Measurements from ENCODE around the gene RNF13.

The RNF13 gene

GRCh38 chr3:149812606-149813366 lies at the start of gene RNF13:
RNF13 (plus strand) TSS chr3:149813215; CDS start chr3:149846027, 32,812 bp downstream.
- DNase-seq (ENCODE audit: low read depth in 2 of 2): peak; percentile 63 to 87

- no peak for DNase-seq (ENCODE audit: low read depth in 2 of 2)
These were observed 49.3 kb upstream of the RNF13 start for GRCh38 chr3:149763565-149764195.

GRCh38 chr3:149764302-149764701 lies 48.7 kb upstream of the RNF13 start:
- no peak for DNase-seq (ENCODE audit: low read depth in 2 of 2)

DNA sequence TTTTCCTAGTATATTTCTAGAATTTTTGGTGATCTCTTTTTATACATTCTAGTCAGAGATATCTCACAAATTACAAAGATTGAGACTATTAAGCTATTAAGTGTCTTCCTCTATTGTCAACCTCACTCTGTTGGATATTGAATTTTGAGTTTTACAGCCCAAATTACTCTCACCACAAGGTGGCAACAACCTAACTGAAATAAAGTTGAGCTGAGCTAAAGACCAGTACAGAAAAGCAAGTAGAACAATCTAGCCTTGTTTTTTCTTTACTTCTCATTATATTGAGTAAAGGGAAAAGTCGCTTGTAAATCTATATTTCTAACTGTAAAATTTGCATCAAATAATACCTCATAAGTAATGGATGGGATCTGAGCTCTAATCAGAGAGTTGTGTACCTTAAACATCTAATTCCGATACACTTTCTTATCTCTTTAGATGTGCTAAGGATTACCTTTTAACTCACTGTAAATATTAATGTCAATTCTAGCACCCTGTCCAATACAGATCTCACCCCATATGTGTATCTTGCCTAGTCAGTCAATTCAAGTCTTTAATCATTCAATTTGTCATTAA lies 47.2 kb upstream of the RNF13 start:
- DNase-seq (ENCODE audit: low read depth in 2 of 2): no peak

DNA sequence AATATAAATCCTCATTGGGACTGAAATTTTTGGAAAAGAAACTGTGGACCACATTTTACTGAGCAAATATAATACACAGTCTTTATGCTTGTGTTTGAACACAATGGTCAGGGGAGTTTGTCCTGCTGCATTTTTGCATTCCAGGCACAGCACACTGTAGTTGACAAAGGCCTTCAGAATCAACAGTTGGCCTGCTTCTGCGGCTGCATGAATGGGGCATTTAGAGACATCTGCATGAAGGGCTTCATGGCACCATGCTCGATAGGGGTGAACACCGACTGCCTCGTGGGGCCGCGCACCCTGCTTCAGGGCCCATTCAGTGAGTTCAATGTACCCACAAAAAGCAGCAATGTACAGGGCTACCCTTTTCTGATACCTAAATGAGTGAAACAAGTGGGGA lies 45.3 kb upstream of the RNF13 start:
- no peak for DNase-seq (ENCODE audit: low read depth in 2 of 2)

DNA sequence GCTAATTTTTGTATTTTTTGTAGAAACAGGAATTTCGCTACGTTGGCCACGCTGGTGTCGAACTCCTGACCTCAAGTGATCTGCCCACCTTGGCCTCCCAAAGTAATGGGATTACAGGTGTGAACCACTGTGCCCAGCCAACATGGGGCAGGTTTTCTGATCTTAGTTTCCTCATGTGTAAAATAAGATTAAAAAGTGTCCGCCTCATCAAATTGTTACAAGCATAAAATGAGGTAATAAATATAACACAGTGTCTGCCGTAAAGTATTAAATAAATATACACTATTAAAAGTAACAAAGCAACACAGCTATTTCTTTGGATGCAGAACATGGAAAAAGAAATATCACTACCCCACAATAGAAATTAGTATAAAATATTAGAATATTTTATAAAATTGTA lies 44.3 kb upstream of the RNF13 start:
- no peak for DNase-seq (ENCODE audit: low read depth in 2 of 2)

GRCh38 chr3:149770246-149770645 lies 42.8 kb upstream of the RNF13 start:
- DNase-seq (ENCODE audit: low read depth in 2 of 2): no peak

- DNase-seq (ENCODE audit: low read depth in 2 of 2): no peak
These were observed 41.3 kb upstream of the RNF13 start for GRCh38 chr3:149771652-149772271.

- no peak for DNase-seq (ENCODE audit: low read depth in 2 of 2)
These were observed 40.2 kb upstream of the RNF13 start for GRCh38 chr3:149772861-149773260.

DNA sequence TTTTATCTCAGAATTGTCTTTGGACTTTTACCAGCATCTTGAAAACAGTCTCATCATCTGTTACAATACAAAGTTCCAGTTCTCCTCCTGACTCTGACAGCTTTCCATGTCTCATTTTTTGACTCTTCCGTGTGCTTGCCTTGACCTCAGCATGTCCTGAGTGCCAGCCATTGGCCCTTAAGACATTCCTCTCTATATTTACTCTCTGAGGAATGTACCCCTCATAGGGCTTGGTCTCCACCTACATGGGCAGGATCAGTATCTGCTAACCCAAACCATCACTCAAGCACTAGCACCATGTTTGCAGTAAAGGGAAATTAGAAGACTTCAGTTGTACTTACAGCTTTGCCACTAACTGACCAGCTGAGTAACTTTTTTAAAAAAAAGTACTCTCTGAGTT lies 36.8 kb upstream of the RNF13 start:
- no peak for DNase-seq (ENCODE audit: low read depth in 2 of 2)

DNA sequence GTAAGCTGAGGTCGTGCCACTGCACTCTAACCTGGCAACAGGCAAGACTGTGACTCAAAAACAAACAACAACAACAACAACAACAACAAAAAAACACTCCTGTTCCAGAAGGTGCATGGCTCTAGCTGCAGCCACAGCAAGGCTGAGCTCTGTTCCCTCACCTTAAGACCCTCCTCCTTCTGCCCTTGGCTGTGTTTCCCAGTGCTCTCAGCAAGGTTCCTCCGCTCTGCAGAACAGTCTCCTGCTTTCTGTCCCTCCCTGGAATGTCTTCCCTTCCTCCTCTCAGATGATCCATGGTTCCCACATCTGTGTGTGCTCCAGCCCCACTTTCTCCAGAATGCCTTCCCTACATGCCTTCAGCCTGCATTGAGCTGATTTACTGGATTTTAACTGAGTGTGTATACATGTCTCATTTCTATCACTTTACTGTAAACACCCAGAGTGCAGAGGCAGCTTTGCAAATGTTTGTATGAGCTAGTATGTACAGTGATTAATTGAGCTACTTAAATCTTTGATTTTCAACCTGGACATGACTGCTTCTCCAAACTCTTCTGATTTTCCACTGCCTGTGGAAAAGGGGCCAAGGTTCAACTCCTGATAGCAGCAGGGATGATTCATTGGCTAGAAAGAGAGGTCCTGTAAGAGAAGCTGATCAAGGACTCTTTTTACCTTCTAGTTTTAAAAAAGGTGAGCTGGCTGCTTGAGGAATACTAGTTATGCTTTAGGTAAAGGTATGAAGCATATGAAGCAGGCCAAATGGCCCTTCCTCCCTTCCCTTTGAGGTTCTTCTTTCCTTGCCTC lies 35.4 kb upstream of the RNF13 start:
- DNase-seq (ENCODE audit: low read depth in 2 of 2): no peak

- DNase-seq (ENCODE audit: low read depth in 2 of 2): no peak
These were observed 31.8 kb upstream of the RNF13 start for GRCh38 chr3:149781211-149781610.

DNA sequence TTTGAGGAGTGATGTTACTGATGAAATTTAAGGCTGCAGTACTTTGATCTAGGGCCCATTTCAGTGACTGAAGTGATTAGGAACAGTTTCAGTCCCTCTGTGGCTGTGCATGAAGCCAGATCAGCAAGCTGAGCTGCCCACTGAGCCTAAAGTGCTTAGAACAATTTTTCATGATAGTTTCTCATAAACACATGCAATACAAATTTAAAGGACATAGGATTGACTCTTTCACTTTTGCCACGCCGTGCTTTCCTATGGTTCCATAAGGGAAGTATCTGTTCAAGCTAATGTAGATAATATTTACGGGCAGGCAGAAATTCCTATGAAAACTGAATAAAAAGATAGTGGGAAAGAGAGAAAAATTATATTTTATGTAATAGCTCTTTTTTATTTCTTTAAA lies 31.3 kb upstream of the RNF13 start:
- DNase-seq (ENCODE audit: low read depth in 2 of 2): no peak

- no peak for DNase-seq (ENCODE audit: low read depth in 2 of 2)
These were observed 29.4 kb upstream of the RNF13 start for GRCh38 chr3:149783576-149783975.

- DNase-seq (ENCODE audit: low read depth in 2 of 2): no peak
These were observed 28.8 kb upstream of the RNF13 start for GRCh38 chr3:149784064-149784704.

GRCh38 chr3:149790268-149790667 lies 22.7 kb upstream of the RNF13 start:
- DNase-seq (ENCODE audit: low read depth in 2 of 2): no peak

DNA sequence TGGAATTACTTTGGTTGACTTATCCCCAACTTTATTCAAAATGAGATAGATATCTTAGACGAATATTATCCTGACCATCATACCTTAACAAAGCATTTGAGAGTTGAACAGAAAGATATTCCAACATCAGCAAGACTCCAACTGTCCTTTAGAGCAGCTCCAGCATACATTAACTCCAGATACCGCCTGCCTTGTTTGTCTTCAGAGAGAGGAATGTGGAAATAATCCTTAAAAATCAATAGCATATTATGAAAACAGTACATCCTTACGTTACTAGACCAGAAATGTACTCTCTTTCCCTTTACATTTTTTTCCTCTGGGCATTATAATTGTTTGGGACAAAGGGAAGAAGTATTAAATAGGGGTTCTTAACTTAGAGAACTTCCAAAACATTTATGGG lies 22.3 kb upstream of the RNF13 start:
- no peak for DNase-seq (ENCODE audit: low read depth in 2 of 2)

DNA sequence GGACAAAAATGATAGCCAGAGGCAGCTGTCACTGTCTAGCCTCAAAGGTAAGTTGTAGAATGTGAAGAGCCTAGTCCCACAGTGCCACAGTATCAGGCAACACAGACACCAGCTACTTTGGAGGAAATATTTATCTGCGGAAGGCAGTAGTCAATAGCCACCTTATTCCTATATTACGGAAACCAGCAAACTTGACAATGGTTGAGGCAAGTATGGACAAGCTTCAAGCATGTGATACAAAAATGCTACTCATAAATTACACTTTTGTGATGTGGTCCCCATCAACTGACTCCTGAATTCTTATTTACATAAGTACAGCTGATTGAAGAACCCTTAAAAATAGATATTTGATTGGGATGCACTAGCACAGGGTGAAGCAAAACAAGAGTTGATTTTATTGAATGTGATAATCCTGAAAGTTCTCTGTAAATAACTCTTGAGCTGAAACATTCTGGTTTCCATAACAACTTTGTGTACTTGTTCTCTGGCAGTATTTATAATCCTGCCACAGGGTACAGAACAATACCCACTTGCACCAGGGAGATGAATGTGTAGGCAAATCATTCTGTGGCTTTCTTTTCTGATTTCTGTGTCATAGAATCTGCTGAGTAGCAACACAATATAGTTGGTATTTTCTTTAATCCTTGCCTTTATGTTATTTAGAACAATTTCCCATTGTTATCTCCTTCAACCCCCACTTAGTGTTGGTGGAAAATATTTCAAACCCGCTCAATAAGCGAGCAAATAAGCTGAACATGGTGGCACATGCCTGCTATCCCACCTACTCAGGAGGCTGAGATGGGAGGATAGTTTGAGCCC lies 20.4 kb upstream of the RNF13 start, which contains the start of gene ANKUB1:
Gene ANKUB1, minus strand, starts transcription at position 103 of the 819 bp plus-strand sequence. CDS start 188 bp downstream, outside the sequence.
- no peak for DNase-seq (ENCODE audit: low read depth in 2 of 2)

- DNase-seq (ENCODE audit: low read depth in 2 of 2): no peak
These were observed 17.0 kb upstream of the RNF13 start for GRCh38 chr3:149796026-149796425.

DNA sequence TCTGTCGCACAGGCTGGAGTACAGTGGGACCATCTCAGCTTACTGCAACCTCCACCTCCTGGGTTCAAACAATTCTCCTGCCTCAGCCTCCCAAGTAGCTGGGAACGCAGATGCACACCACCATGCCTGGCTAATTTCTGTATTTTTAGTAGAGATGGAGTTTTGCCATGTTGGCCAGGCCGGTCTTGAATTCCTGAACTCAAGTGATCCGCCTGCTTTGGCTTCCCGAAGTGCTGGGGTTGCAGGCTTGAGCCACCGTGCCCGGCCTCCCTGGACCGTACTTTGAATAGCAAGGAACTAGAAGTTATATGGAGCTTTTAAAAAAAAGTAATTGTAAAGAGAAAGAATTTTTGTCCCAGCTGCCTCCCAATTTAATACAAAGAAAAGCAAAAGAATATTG lies 12.3 kb upstream of the RNF13 start:
- DNase-seq (ENCODE audit: low read depth in 2 of 2): no peak
